MM.1S (cell line): ENCODE measurements around the gene DNAH6.

Experiments used
- EZH2 ChIP-seq: fragments of 300-600 bp; sonication (generic); optimal IDR thresholded peaks from 2 replicates; pipeline ENCODE3; 2017; ENCODE audit warnings: low read depth, mild to moderate bottlenecking, antibody characterized with exemption, low read length, mixed read lengths
- EZH2phosphoT487 ChIP-seq: fragments of 300-600 bp; sonication (generic); IDR thresholded peaks from 2 replicates; pipeline ENCODE4 v1.6.1; 2018; ENCODE audit warnings: antibody characterized with exemption, low read length
- TF ChIP-seq, protein P1 (sequence below): fragments of 300-600 bp; sonication (generic); IDR thresholded peaks from 2 replicates; pipeline ENCODE4 v1.5.1; 2016; ENCODE audit warnings: antibody characterized with exemption, low read length, mixed read lengths

GRCh38 chr2:84497285-84497684 is 19.0 kb upstream of the DNAH6 start:
- TF ChIP-seq, protein P1, sequence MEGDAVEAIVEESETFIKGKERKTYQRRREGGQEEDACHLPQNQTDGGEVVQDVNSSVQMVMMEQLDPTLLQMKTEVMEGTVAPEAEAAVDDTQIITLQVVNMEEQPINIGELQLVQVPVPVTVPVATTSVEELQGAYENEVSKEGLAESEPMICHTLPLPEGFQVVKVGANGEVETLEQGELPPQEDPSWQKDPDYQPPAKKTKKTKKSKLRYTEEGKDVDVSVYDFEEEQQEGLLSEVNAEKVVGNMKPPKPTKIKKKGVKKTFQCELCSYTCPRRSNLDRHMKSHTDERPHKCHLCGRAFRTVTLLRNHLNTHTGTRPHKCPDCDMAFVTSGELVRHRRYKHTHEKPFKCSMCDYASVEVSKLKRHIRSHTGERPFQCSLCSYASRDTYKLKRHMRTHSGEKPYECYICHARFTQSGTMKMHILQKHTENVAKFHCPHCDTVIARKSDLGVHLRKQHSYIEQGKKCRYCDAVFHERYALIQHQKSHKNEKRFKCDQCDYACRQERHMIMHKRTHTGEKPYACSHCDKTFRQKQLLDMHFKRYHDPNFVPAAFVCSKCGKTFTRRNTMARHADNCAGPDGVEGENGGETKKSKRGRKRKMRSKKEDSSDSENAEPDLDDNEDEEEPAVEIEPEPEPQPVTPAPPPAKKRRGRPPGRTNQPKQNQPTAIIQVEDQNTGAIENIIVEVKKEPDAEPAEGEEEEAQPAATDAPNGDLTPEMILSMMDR: no peak
- no peak for TF ChIP-seq EZH2
- TF ChIP-seq EZH2phosphoT487: no peak
